HG03097 (cell line): ENCODE data around the gene BMX.

Experiments
- ATAC-seq: cut with Tn5 transposase; IDR thresholded peaks from one replicate; pipeline ENCODE4 v1.9.1; 2021; ENCODE audit not compliant: unreplicated experiment, low FRiP score

The BMX gene

DNA sequence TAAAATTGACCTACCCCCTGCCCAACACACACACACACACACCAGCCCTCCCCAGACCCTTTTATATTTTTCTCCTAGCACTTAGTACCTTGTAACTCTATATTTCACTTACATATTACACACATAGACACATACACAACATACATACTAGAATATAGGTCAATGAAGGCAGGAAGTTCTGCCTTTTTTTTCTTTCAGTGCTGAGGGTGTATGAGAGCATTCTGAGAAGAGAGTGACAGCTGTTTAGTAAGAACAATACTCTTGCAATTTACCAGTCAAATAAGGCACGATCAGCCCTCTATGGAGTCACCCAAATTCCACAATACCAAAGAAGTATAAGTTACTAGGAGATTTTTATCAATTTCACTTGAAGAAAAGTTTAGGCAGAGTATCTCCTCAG is 66.7 kb downstream of the BMX start:
- ATAC-seq, result no peak

DNA sequence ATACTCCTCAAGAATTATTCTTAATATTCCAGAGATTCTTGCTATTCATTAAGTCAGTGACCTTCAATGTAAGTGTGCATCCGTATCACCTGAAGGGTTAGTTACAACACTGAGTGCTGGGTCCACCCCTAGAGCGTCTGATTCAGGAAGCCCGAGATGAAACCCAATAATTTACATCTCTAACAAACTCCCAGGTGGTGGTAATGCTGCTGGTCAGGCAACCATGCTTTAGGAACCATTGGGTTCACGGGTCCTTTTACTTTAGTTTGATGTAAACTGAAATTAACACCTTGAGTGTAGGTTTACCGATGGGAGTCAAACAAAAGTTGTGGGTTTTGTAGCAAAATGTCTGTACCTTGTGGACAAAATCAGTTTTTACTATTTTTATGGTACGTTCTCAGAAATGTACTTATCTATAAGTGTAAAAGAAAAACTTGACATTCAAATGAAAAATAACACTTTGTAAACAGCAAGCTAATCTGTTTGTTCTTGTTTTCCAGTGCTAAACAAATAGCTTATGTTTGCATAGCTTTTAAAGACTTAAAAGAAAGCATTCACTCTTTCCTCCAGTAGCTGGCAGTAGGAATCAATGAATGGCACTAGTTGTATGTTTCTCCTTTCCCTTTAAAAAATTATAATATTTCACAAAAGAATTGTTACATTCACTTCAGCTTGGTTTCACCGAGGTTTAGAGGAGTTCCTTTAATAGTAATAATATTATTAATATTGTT is 67.4 kb downstream of the BMX start:
- no peak for ATAC-seq

DNA sequence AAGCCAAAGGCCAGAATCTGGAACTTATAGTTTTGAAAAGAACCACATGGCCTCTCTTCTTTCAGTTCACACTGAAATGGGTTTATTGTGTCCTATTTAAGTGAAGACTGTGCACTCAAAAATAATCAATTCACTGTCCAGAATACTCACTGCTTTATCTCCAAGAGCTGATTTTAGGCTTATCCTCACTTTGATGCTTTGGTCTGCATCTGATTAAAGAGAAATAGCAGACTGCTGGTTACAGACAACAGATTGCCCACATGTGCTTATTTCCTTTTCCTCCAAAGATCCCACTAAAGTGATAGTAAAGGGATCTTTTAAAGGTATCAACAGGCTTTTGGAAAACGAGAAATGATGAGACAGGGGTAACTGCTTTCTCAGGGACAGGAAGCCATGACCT is 69.5 kb downstream of the BMX start:
- ATAC-seq, result no peak

DNA sequence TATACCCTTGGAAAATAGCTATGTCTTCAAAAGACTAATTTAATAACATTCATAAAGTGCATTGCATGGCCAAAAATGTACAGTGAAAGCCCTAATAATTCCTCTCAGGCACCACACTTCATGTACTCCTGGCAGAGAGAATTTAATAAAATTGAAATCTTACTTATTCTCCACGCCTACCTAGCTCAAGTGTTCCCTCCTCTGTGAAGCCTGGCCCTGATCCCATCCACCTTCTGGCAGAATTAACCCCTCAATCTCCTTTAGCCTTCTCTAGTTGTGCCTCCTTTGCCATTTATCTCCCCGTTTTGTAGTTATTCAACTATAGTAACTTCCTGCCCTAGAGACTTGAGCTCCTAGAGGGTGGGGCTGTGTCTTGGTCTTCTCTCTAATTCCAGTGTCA is 73.4 kb downstream of the BMX start:
- ATAC-seq, result no peak

DNA sequence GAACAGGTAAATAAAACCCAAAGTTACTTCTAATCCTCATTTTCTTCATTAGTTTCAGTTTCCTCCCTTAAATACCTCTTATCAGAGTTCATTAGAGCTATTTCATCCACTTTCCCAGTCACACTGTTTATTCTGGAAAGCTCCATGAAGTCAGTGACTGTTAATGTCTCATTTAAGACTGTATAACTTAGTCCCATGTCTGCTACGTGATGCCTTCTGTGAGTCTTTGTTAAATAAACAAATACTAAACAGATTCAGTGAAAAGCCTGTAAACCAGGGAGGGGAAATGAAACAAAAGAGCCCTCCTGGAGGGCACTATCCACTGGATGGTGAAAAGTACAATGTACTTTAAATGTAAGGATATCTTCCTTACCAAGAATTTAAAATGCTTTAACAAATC is 75.4 kb downstream of the BMX start:
- ATAC-seq, result no peak

DNA sequence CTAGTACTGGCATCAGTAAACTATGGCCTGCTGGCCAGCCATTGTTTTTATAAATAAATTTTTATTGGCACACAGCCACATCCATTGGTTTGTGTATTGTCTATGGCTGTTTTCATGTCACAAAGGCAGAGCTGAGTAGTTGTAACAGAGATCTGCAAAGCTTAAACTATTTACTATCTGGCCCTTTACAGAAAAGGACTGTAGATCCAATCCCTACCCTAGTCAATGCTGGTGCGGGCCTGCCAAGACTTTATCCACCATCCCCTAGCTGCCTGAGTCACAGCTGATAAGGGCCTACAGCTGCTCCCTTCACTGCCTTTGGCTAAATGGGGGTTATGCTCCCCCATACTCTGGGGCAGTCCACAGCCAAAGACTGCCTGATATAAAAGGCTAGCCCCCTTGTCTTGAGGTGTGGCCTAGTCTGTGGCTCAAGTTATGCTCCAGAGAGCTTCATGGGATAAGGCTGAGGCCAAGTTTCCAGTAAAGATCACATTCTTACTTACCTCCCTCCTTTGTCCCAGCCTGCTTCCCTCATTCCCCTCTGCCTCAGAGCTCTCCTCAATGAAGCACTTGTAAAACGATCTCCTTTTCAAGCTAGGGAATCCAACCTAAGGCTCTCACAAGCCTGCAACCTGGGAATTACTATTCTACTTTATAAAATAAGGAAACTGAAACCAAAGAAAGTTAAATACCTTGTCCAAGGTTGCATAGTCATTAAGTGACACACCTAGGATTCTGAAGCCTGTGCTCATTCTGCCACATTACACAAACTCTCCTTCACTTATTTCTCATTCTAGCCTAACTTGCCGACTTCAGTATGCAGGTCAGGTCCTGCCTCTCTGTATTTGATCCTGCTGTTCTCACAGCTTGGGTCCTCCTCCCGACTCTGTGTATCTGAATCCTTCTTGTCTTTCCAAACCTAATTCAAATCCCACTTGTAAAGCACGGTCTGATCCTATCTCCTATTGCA is 79.5 kb downstream of the BMX start:
- no peak for ATAC-seq

DNA sequence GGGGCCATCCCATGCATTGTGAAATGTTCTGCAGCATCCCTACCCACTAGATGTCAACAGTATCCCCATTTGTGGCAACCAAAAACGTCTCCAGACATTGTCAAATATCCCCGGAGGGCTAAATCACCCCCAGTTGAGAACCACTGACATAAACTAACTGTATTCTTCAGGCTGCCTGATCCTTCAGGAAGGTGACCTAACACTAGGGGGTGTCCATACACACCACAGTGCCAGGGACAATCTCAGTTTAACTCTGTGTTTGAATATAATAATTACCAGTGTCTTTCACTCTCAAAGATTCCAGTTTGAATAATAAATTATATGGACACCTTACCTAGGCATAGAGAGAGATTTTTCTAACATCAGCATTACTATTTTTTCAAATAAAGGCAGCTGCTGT is 93.8 kb downstream of the BMX start:
- ATAC-seq, result no peak

DNA sequence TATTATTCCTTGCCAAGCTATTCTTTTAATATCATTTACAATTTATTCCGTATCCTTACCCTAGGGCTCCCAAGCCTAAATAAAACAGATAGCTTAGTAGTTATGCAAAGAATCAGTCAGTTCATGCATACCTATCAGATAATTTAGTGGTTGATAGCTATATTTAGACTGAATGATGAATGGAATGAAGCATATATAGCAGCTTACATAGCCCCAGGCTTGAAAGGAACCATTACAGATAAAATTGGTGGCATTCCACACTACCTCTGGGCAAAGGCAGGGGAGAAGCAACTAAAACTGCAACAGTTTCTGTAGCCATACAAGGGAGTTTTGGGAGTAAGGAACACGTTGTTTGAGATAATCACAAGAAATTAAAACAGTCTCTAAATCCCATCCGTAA is 97.4 kb downstream of the BMX start:
- no peak for ATAC-seq

DNA sequence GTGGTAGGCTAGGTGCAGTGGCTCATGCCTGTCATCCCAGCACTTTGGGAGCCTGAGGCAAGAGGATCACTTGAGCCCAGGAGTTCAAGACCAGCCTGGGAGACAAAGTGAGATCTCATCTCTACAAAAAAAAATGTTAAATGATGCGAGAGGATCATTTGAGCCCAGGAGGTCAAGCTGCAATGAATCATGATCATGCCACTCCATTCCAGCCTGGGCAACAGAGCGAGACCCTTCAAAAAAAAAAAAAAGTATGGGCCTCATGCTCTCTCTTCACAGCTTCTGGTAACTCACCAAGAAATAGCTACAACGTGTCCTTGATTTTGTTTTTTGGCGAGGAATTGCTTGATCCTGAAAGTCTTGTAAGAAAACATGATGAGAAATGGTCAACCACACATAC is 98.9 kb downstream of the BMX start:
- ATAC-seq, result no peak

DNA sequence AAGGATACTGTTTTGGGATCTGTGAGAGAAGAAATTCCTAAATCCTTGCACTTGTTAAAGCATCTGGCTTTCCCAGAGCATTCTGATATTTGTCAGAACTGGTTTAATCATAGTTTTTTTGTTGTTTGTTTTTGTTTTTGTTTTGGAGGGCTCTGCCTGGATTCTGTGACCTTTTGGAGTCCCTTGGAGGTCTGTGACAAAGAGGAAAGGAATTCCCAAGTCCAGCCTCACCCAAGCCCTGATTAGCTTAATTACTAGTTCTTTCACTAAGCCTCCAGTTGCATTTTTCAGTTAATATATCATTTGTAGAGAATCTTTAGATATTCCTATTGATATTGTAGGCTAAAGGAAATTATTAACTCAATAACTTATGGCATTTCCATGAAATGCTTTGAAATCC is 99.4 kb downstream of the BMX start:
- no peak for ATAC-seq

DNA sequence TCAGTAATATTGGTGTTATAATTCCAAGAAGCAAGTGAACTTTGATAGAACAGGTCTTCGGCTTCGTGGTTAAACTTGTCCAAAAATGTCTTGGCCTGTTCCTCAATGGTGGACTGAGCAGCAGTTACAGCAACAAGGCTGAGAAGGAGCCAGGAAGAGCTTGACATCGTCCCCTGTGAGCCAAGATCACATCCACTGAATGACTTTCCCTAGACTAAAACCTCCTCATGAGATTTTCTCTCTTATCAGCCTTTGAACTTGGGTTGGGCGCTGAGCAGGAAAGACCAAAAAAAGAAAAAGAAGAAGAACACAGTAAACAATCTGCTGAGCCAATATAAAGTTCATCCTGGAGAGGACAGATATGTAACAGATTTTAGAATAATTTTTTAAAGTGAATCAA is 100.1 kb downstream of the BMX start, which contains the start of gene ACE2:
Gene ACE2 (minus strand): TSS at position 216 of the 400 bp plus-strand sequence. CDS start 49 bp downstream, at position 167.
- ATAC-seq, result no peak

DNA sequence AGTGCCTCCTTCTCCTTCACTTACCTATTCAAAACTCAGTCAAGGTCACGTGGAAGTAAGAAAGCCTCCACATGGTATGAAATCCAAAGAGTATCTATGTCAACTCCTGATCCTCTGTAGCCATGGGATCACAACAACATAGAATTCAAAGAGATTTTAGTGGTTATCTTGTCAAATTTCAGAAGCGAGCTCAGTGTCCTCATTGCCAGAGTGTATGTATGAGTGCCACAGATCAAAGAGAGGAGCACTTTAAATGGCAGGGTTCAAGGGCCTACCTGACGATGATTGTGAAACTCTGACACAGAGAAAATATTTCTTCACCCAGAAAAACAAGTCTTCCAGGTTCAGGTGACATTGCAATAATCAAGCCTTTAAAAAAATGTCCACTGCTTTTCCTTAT is 101.3 kb downstream of the BMX start:
- no peak for ATAC-seq

DNA sequence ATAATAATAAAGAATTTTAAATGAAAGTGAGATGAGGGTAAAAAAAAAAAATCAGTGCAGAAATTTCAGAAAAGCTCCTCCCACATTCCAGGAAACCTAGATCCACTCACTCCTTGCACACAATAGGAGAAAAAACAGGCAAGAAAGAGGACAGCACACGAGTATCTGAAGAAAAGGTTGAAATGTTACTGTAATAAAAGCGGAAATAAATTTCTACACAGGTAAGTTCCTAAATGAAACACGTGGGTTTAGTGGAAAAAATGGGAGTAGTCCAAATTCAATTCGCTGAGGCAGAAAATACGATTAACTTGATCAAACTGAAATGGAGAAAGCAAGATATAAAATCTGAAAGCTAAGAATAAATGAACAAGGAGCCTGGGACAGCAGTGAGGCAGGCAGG is 102.2 kb downstream of the BMX start:
- no peak for ATAC-seq

DNA sequence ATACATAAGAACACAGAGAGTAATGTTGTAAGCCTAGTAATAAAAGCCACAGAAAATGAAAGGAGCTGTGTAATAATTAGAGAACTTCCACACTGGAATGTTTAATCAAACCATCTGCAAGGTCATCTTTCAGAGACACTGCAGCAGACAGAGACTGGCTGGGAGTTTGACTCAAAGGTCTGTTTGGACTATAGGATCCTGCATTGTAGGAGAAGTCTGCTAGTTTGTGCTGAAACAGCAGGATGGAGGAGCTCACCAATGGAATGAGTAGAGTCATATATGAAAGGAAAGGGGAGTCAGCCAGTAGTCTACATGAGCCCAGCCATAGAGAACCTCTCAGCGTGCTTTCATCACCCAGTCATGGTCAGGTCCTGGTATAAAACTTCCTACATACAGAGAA is 104.6 kb downstream of the BMX start:
- ATAC-seq, result no peak
